C4-2B (cell line): ENCODE data around the gene HIVEP2.

ENCODE experiments used
- CTCF ChIP-seq: fragments of 450-650 bp; conservative IDR thresholded peaks from 2 replicates; pipeline ENCODE4 v1.5.1; 2017; ENCODE audit warnings: mild to moderate bottlenecking
- ZFX ChIP-seq: fragments of 450-650 bp; IDR thresholded peaks from 2 replicates; pipeline ENCODE4 v1.6.1; 2017

- no peak for TF ChIP-seq CTCF
- TF ChIP-seq ZFX = no peak
Observed at GRCh38 chr6:142830807-142831206, 114.2 kb downstream of the HIVEP2 start.
